Activated CD8-positive, alpha-beta T cell treated with anti-CD3 and anti-CD28 coated beads for 36 hours (primary cell): ENCODE data around the gene SLC50A1. TPM values are rescaled to one million over a fixed set of nuclear protein-coding genes. Genes with fewer than 3 reads are reported as not detected.

Experiments
- ATAC-seq: fragments of 200-7000 bp; cut with Tn5 transposase; one replicate; pipeline ENCODE4 v1.10.0; 2021; ENCODE audit warnings: mild to moderate bottlenecking, moderate library complexity
- CTCF ChIA-PET: fragments of 350-600 bp; sonication (Branson Sonifier 250); formaldehyde crosslinking; loops from one replicate; lab custom pipeline; 2021; ENCODE audit warnings: antibody characterized with exemption; lab: Charles Lee
- POLR2A ChIA-PET: fragments of 350-600 bp; sonication (Branson Sonifier 250); formaldehyde crosslinking; loops from one replicate; lab custom pipeline; 2021; ENCODE audit warnings: antibody characterized with exemption; lab: Charles Lee
- DNase-seq: peaks from one replicate; pipeline ENCODE4 v3.0.0-alpha.2; 2020
- H3K27ac Mint-ChIP-seq: one replicate; pipeline ENCODE4 v1.8.0; 2021; ENCODE audit warnings: mild to moderate bottlenecking, mixed read lengths
- H3K27me3 Mint-ChIP-seq: one replicate; pipeline ENCODE4 v1.8.0; 2021; ENCODE audit warnings: mixed read lengths
- H3K36me3 Mint-ChIP-seq: one replicate; pipeline ENCODE4 v1.8.0; 2021; ENCODE audit warnings: low read depth, mixed read lengths
- H3K4me1 Mint-ChIP-seq: one replicate; pipeline ENCODE4 v1.8.0; 2021; ENCODE audit warnings: low read depth, mixed read lengths
- H3K4me3 Mint-ChIP-seq: one replicate; pipeline ENCODE4 v1.8.0; 2021; ENCODE audit warnings: mild to moderate bottlenecking, moderate library complexity, mixed read lengths
- H3K9me3 Mint-ChIP-seq: one replicate; pipeline ENCODE4 v1.8.0; 2021; ENCODE audit warnings: mixed read lengths
- CTCF ChIP-seq: fragments of 200-600 bp; IDR thresholded peaks from one replicate; pipeline ENCODE4 v1.8.0; 2022; ENCODE audit warnings: antibody characterized with exemption, mild to moderate bottlenecking
- intact Hi-C: fragments of 100-400 bp; cut with micrococcal nuclease; formaldehyde crosslinking; loops from one replicate; pipeline ENCODE4 v1.10.0; 2022
- total RNA-seq, 2 experiments: library from RNA; stranded (reverse); gene quantifications; one replicate each; pipeline ENCODE4 v1.2.3, GENCODE V29; 2021

The SLC50A1 gene
- total RNA-seq, 2 experiments from 2014 or later, result 59.7 to 64.0 TPM

GRCh38 chr1:155179112-155180031, 43.7 kb downstream of the SLC50A1 start:
- ChIA-PET POLR2A (no interaction called here), CTCF (interaction anchor here (0.6 kb wide), 1 partner anchor 14 kb away, joined by 4 read pairs; no protein-coding TSS in a partner anchor)
- Mint-ChIP-seq H3K4me1 (peaks cover 17% of the 10 kb centered on the region), H3K27ac (no peak overlapping the region), H3K27me3 (no peaks in the 10 kb centered on the region), H3K4me3 (no peak overlapping the region), H3K9me3 (no peaks in the 10 kb centered on the region), H3K36me3 (peaks cover 11% of the 10 kb centered on the region)
- intact Hi-C loops, result loop anchor here (5.0 kb wide), 1 partner anchor 48 kb away; no protein-coding TSS in a partner anchor
- ATAC-seq (no peak), DNase-seq (no peak)
- TF ChIP-seq CTCF, result no peak

- H3K4me3 Mint-ChIP-seq, result no peak overlapping the region
- no peak for DNase-seq
- POLR2A ChIA-PET, result interaction anchor here (0.7 kb wide), 1 partner anchor 1031 kb away, joined by 3 read pairs; no protein-coding TSS in a partner anchor
- H3K27me3 Mint-ChIP-seq, result no peaks in the 10 kb centered on the region
- peaks cover 5% of the 10 kb centered on the region for H3K4me1 Mint-ChIP-seq
- CTCF ChIA-PET, result interaction anchor here (1.3 to 2.5 kb wide), 2 partner anchors 8 to 12 kb away, joined by 4 to 7 read pairs; partner anchors contain the start of gene KRTCAP2
- no peak for ATAC-seq
- no peaks in the 10 kb centered on the region for H3K9me3 Mint-ChIP-seq
- TF ChIP-seq CTCF, result no peak
- intact Hi-C loops, result no loop called here
- H3K27ac Mint-ChIP-seq, result no peak overlapping the region
- peaks cover 11% of the 10 kb centered on the region for H3K36me3 Mint-ChIP-seq
These were observed 45.9 kb downstream of the SLC50A1 start for GRCh38 chr1:155181371-155182051.

GRCh38 chr1:155182052-155182550, 46.4 kb downstream of the SLC50A1 start:
- DNase-seq (no peak), ATAC-seq (no peak)
- ChIA-PET CTCF (interaction anchor here (1.3 to 2.5 kb wide), 2 partner anchors 9 to 12 kb away, joined by 4 to 7 read pairs; partner anchors contain the start of gene KRTCAP2), POLR2A (no interaction called here)
- no peaks in the 10 kb centered on the region for H3K4me1 Mint-ChIP-seq
- no peak overlapping the region for H3K4me3 Mint-ChIP-seq
- H3K27ac Mint-ChIP-seq, result no peak overlapping the region
- TF ChIP-seq CTCF, result no peak
- no peaks in the 10 kb centered on the region for H3K9me3 Mint-ChIP-seq
- no peaks in the 10 kb centered on the region for H3K27me3 Mint-ChIP-seq
- peaks cover 11% of the 10 kb centered on the region for H3K36me3 Mint-ChIP-seq
- intact Hi-C loops, result no loop called here

DNA sequence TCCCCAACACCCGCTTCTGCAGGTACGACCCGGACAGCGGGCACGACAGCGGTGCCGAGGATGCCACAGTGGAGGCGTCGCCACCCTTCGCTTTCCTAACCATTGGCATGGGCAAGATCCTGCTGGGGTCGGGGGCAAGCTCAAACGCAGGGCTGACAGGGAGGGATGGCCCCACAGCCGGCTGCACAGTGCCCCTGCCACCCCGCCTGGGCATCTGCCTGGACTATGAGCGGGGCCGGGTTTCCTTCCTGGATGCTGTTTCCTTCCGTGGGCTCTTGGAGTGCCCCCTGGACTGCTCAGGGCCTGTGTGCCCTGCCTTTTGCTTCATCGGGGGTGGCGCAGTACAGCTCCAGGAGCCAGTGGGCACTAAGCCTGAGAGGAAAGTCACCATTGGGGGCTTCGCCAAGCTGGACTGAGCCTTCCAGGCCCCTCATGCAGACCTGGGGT, 48.1 kb downstream of the SLC50A1 start:
- peaks cover 3% of the 10 kb centered on the region for H3K36me3 Mint-ChIP-seq
- intact Hi-C loops, result no loop called here
- H3K9me3 Mint-ChIP-seq, result no peaks in the 10 kb centered on the region
- no peaks in the 10 kb centered on the region for H3K4me1 Mint-ChIP-seq
- no peaks in the 10 kb centered on the region for H3K27me3 Mint-ChIP-seq
- no peak for ATAC-seq
- no peak overlapping the region for H3K27ac Mint-ChIP-seq
- H3K4me3 Mint-ChIP-seq, result no peak overlapping the region
- no peak for TF ChIP-seq CTCF
- ChIA-PET CTCF (interaction anchor here (1.6 kb wide), 1 partner anchor 8 kb away, joined by 5 read pairs; no protein-coding TSS in a partner anchor), POLR2A (interaction anchor here (0.6 to 1.6 kb wide), 3 partner anchors 8 to 11 kb away, joined by 3 to 10 read pairs (median 6); no protein-coding TSS in a partner anchor)
- no peak for DNase-seq
